Natural killer cell (primary cell): ENCODE data around the gene MUC5B. TPM values are rescaled to one million over a fixed set of nuclear protein-coding genes. Genes with fewer than 3 reads are reported as not detected.

Source experiments
- ATAC-seq, 3 donors: fragments of 150-1000 bp in 2 of 3; fragments of 200-7000 bp in 1 of 3; cut with Tn5 transposase; 1 replicate in 1 of 3; 2 replicates in 2 of 3; pipeline ENCODE4 v1.10.0; 2021; ENCODE audit warnings: mild to moderate bottlenecking in 2 of 3, moderate library complexity in 2 of 3
- DNase-seq, 2 donors: peaks; one replicate each; pipeline versions ENCODE4 v3.0.0 to v3.0.0-alpha.2; 2013 to 2021; ENCODE audit warnings: mixed read lengths in 1 of 2
- H3K27ac ChIP-seq: one replicate; pipeline ENCODE4 v1.5.1; 2013; ENCODE audit warnings: mild to moderate bottlenecking, low read length
- H3K27me3 ChIP-seq: one replicate; pipeline ENCODE4 v1.6.1; 2013; ENCODE audit warnings: low read length; ENCODE audit not compliant: control insufficient read depth, insufficient read depth
- H3K36me3 ChIP-seq: one replicate; pipeline ENCODE4 v1.6.1; 2013; ENCODE audit warnings: low read length; ENCODE audit not compliant: control insufficient read depth, insufficient read depth
- H3K4me1 ChIP-seq: one replicate; pipeline ENCODE4 v1.6.1; 2013; ENCODE audit warnings: low read length; ENCODE audit not compliant: control insufficient read depth, insufficient read depth
- H3K4me3 ChIP-seq: one replicate; pipeline ENCODE4 v1.5.1; 2013; ENCODE audit warnings: low read length
- H3K9me3 ChIP-seq: one replicate; pipeline ENCODE4 v1.6.1; 2013; ENCODE audit warnings: low read length; ENCODE audit not compliant: control insufficient read depth, insufficient read depth
- H3K27ac Mint-ChIP-seq, 2 donors: one replicate each; pipeline ENCODE4 v1.8.0; 2022; ENCODE audit warnings: mild to moderate bottlenecking in 2 of 2, mixed read lengths in 2 of 2, moderate library complexity in 1 of 2
- H3K27me3 Mint-ChIP-seq, 2 donors: one replicate each; pipeline ENCODE4 v1.8.0; 2022; ENCODE audit warnings: low read depth in 2 of 2, mixed read lengths in 2 of 2
- H3K36me3 Mint-ChIP-seq: one replicate; pipeline ENCODE4 v1.8.0; 2022; ENCODE audit warnings: mixed read lengths
- H3K4me1 Mint-ChIP-seq, 2 donors: one replicate each; pipeline ENCODE4 v1.8.0; 2022; ENCODE audit warnings: mixed read lengths in 2 of 2
- H3K4me3 Mint-ChIP-seq: one replicate; pipeline ENCODE4 v1.8.0; 2022; ENCODE audit warnings: mild to moderate bottlenecking, moderate library complexity, mixed read lengths
- H3K9me3 Mint-ChIP-seq, 2 donors: one replicate each; pipeline ENCODE4 v1.8.0; 2022; ENCODE audit warnings: mixed read lengths in 2 of 2
- CTCF ChIP-seq: fragments of 200-600 bp; IDR thresholded peaks from one replicate; pipeline ENCODE4 v1.8.0; 2022; ENCODE audit warnings: antibody characterized with exemption
- WGBS: methylation state at CpG from one replicate; pipeline ENCODE4 v1.1.7; 2013; ENCODE audit warnings: missing lambda C conversion rate; ENCODE audit not compliant: insufficient coverage; 5-methylcytosine and 5-hydroxymethylcytosine counted together
- intact Hi-C: fragments of 100-400 bp; cut with micrococcal nuclease; formaldehyde crosslinking; loops from one replicate; pipeline ENCODE4 v1.14.2; 2022
- total RNA-seq, 4 donors: library from RNA; stranded (reverse); fragments of 120-200 nt in 1 of 4; gene quantifications; one replicate each; pipeline versions ENCODE4 v1.2.3 to v1.2.4, GENCODE V29; 2013 to 2022

Gene MUC5B
- total RNA-seq, 3 donors from 2014 or later (not counting 1 experiment from before 2014, with no cell fraction given) = not detected

GRCh38 chr11:1237128-1237580 is 14.3 kb downstream of the MUC5B start:
- H3K4me3 Mint-ChIP-seq = no peak overlapping the region
- intact Hi-C loops = no loop called here
- H3K9me3 ChIP-seq = no peaks in the 10 kb centered on the region
- H3K4me1 Mint-ChIP-seq = peaks cover 0 to 4% of the 10 kb centered on the region in 2 donors
- no peak for DNase-seq
- no peak overlapping the region for H3K4me3 ChIP-seq
- ATAC-seq = no peak
- H3K9me3 Mint-ChIP-seq = no peaks in the 10 kb centered on the region
- H3K27me3 Mint-ChIP-seq = no peaks in the 10 kb centered on the region
- H3K36me3 Mint-ChIP-seq = no peaks in the 10 kb centered on the region
- WGBS = 92% methylated on average over 13 of the region's 13 CpGs
- no peak for TF ChIP-seq CTCF
- no peak overlapping the region for H3K27ac Mint-ChIP-seq
- peaks cover 3% of the 10 kb centered on the region for H3K4me1 ChIP-seq
- no peaks in the 10 kb centered on the region for H3K27me3 ChIP-seq
- no peaks in the 10 kb centered on the region for H3K36me3 ChIP-seq
- H3K27ac ChIP-seq = no peak overlapping the region

GRCh38 chr11:1237851-1238250 is 15.0 kb downstream of the MUC5B start:
- Mint-ChIP-seq H3K36me3 (no peaks in the 10 kb centered on the region), H3K4me1 (peaks cover 0 to 10% of the 10 kb centered on the region in 2 donors), H3K27me3 (no peaks in the 10 kb centered on the region), H3K4me3 (no peak overlapping the region), H3K9me3 (no peaks in the 10 kb centered on the region), H3K27ac (no peak overlapping the region)
- Histone ChIP-seq H3K9me3 (no peaks in the 10 kb centered on the region), H3K27ac (no peak overlapping the region), H3K27me3 (no peaks in the 10 kb centered on the region), H3K36me3 (no peaks in the 10 kb centered on the region), H3K4me1 (peaks cover 8% of the 10 kb centered on the region), H3K4me3 (no peak overlapping the region)
- WGBS = 79% methylated on average over 10 of the region's 10 CpGs
- DNase-seq = no peak
- ATAC-seq = no peak
- intact Hi-C loops = no loop called here
- no peak for TF ChIP-seq CTCF

GRCh38 chr11:1238767-1239595 is 16.1 kb downstream of the MUC5B start:
- H3K9me3 Mint-ChIP-seq = no peaks in the 10 kb centered on the region
- Histone ChIP-seq H3K27me3 (no peaks in the 10 kb centered on the region), H3K36me3 (no peaks in the 10 kb centered on the region), H3K4me3 (no peak overlapping the region), H3K4me1 (peaks cover 8% of the 10 kb centered on the region), H3K9me3 (no peaks in the 10 kb centered on the region), H3K27ac (no peak overlapping the region)
- ATAC-seq (no peak), DNase-seq (no peak)
- intact Hi-C loops = no loop called here
- TF ChIP-seq CTCF = no peak
- 77% methylated on average over 34 of the region's 34 CpGs for WGBS
- no peaks in the 10 kb centered on the region for H3K27me3 Mint-ChIP-seq
- H3K4me1 Mint-ChIP-seq = peaks cover 0 to 10% of the 10 kb centered on the region in 2 donors
- H3K27ac Mint-ChIP-seq = no peak overlapping the region
- H3K4me3 Mint-ChIP-seq = no peak overlapping the region
- H3K36me3 Mint-ChIP-seq = no peaks in the 10 kb centered on the region
